ENCODE data around the gene SLC43A1.

The SLC43A1 gene

DNA sequence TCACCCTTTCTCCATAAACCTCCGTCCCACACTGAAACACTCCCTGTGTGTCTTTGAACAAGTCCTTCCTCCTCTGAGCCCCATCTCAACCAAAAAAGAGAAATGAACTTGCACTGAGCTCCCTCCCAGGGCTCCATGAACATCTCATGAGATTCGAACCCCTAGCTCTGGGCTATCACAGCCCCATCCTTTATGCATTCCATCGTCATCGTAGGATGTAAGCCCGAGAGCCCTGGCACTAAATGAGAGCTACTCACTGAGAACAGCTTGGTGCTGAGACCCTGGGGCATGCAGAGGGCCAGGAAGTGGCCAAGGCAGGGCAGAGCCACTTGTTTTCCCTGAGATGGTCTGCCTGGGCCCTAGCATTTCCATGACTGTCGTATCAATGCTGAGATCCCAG, 75.7 kb downstream of the SLC43A1 start:
- in situ Hi-C loops (cut with MboI; ENCODE audit: low sequenced_read_pairs): no loop called here

DNA sequence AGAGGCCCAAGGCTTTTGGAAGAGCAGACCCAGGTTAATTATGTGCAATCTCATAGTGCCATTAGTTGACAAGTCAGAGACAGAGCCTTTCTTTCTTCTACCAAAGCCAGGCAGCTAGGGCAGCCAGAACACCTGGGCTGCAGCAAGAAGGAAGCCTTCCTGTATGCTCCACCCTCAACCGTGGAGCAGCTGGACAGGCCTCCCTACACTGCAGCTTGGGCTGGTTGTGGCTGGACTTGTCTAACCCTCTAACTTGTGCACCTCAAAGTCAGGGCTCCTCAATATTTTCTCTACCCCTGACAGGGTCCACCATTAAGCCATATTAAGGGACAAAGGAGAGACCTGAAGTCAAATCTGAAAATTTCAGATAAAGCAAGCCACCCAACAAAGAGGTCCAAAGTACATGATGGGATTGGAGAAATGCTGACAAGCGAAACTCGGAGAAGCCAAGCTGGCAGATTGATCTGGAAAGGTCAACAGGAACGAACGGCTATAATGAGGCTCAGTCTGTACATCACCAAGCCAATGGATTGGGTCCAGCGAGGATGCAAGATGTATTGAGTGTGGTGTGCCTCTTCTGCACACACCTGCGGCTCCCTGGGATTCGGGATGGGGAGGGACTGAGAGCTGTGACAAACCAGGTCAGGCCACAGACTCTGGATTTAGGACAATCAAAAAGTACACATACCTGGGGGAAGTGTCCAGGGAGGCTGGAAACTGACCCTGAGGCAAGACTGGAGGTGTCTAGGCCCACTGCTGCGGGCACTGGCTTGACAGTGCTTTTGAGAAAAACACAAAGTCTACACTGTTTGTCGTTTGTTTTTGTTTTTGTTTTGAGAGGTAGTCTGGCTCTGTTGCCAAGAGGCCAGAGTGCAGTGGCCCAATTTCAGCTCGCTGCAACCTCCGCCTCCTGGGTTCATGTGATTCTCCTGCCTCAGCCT, 76.9 kb downstream of the SLC43A1 start:
- in situ Hi-C loops (cut with MboI; ENCODE audit: low sequenced_read_pairs): no loop called here

DNA sequence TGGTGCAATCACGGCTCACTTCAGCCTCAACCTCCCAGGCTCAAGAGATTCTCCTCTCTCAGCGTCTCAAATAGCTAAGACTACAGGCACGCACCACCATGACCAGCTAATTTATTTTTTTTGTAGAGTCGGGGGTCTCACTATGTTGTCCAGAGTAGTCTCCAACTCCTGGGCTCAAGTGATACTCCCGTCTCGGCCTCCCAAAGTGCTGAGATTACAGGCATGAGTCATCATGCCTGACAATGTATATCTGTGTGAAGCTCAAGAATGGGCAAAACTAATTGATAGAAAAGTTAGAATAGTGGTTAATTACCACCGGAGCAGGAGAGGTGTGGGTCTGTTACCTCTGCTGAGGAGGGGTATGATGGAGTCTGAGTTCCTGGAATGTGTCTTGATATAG, 79.5 kb downstream of the SLC43A1 start:
- in situ Hi-C loops (cut with MboI; ENCODE audit: low sequenced_read_pairs): no loop called here

DNA sequence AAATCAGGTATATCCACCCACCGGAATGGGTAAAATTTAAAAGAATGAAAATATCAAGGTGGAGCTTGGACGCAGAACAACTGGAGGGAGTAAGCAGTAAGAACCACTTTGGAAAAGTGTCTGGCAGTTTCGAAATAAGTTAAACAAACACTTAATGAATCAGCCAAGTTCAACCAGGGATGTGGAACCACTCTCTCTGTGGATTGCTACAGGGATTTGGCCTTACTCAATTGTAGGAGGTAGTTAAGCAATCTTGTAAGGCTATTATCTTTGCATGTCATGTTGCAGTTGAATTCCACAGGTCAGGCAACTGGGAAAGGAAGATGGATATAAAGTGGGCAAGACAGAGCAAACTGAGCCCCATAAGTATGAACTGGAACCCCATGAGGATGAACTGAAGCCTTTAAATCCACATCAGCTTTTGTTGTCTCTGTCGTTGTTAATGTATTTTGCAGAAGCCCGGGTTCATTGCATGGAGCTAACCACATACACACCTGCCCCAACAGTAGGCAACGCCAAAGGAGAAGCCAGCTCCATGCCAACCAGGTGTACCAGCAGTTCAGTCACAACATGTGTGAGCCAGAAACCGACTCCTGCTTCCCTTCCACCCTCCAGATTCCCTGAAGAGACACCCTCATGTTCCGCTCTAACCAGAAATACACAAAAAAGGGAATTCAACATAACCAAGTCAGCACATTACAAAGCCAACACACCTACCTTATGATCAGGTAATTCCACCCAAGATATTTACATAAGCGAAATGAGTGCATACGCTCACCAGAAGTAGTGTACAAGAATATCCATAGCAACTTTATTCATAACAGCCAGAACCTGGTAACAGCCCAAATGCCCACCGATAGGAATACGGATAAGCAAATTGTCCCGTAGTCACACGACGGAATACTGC, 80.6 kb downstream of the SLC43A1 start:
- in situ Hi-C loops (cut with MboI; ENCODE audit: low sequenced_read_pairs): no loop called here

Measured in HL-60/S4 treated with phorbol 12-myristate 13-acetate at 8.2 ng/mL for 4 days and 3 days (cell line).